Activated T-cell treated with anti-CD3 and anti-CD28 coated beads, Interleukin-2, amount 50 U/mL, for 48 hours (primary cell): ENCODE results near the gene KRTAP12-3.
"Not testable (repeated sequence)": the region's sequence is repeated elsewhere in the genome, so short reads cannot be mapped to it uniquely, and the experiment has no call there.

ENCODE experiments used
- DNase-seq, 2 experiments: peaks; one replicate each; pipeline ENCODE4 v3.0.0-alpha.2; 2020

Gene KRTAP12-3

GRCh38 chr21:44627831-44628233, 29.9 kb upstream of the KRTAP12-3 start:
- not testable (repeated sequence) for DNase-seq

GRCh38 chr21:44628707-44629391, 28.9 kb upstream of the KRTAP12-3 start:
- DNase-seq, result no peak

GRCh38 chr21:44630440-44630839, 27.3 kb upstream of the KRTAP12-3 start:
- DNase-seq, result peak in 1 of 2 experiments; percentile 13

- no peak for DNase-seq
Observed at GRCh38 chr21:44632067-44632466, 25.7 kb upstream of the KRTAP12-3 start.

- peak in 1 of 2 experiments; percentile 5 for DNase-seq
Observed at GRCh38 chr21:44636209-44637017, 21.3 kb upstream of the KRTAP12-3 start.

- DNase-seq, result peak; percentile 1 to 5
Observed at GRCh38 chr21:44637018-44637850, 20.5 kb upstream of the KRTAP12-3 start, which contains the start of gene KRTAP10-10. Gene KRTAP10-10 (plus strand): TSS chr21:44637356. CDS start chr21:44637418, 62 bp downstream.

- peak in 1 of 2 experiments; percentile 8 for DNase-seq
Observed at GRCh38 chr21:44637851-44638348, 19.8 kb upstream of the KRTAP12-3 start.

GRCh38 chr21:44638506-44639330, 19.0 kb upstream of the KRTAP12-3 start:
- DNase-seq, result peak; percentile 7 to 8

- peak in 1 of 2 experiments; percentile 11 for DNase-seq
Observed at GRCh38 chr21:44639331-44639655, 18.4 kb upstream of the KRTAP12-3 start.

GRCh38 chr21:44640761-44641160, 17.0 kb upstream of the KRTAP12-3 start:
- no peak for DNase-seq

- no peak for DNase-seq
Observed at GRCh38 chr21:44643741-44644310, 13.9 kb upstream of the KRTAP12-3 start.

- no peak for DNase-seq
Observed at GRCh38 chr21:44644878-44645277, 12.9 kb upstream of the KRTAP12-3 start.

GRCh38 chr21:44646366-44647221, 11.1 kb upstream of the KRTAP12-3 start, which contains the start of gene KRTAP10-11:
Gene KRTAP10-11 (plus strand): TSS chr21:44646414. CDS start chr21:44646459, 45 bp downstream.
- DNase-seq, result peak in 1 of 2 experiments; percentile 11

- DNase-seq, result no peak
Observed at GRCh38 chr21:44647222-44647552, 10.5 kb upstream of the KRTAP12-3 start.

- DNase-seq, result peak in 1 of 2 experiments; percentile 8
Observed at GRCh38 chr21:44648557-44649311, 9.0 kb upstream of the KRTAP12-3 start.

- DNase-seq, result no peak
Observed at GRCh38 chr21:44649521-44650100, 8.1 kb upstream of the KRTAP12-3 start.

GRCh38 chr21:44650265-44650972, 7.3 kb upstream of the KRTAP12-3 start:
- no peak for DNase-seq

- DNase-seq, result peak in 1 of 2 experiments; percentile 13
Observed at GRCh38 chr21:44650973-44651675, 6.6 kb upstream of the KRTAP12-3 start.
